Measurements from ENCODE around the gene SSTR3.

GRCh38 chr22:37259540-37260029 is 47.3 kb upstream of the SSTR3 start:
- TF ChIP-seq CTCF (IDR thresholded peaks at IDR 0.05) (no peak), EP300 (IDR thresholded peaks at IDR 0.05) (no peak), POLR2A (IDR thresholded peaks at IDR 0.05) (no peak)

Data from ovary (tissue), 3 donors.